GM23248 (cell line): ENCODE data around the gene CDK5.

Source experiments
- EZH2 ChIP-seq: fragments of 200-600 bp; sonication (generic); IDR thresholded peaks from 2 replicates; pipeline ENCODE4 v1.6.1; 2018; ENCODE audit warnings: antibody characterized with exemption, mild to moderate bottlenecking; ENCODE audit not compliant: insufficient read depth, poor library complexity, severe bottlenecking
- EZH2phosphoT487 ChIP-seq: fragments of 200-600 bp; sonication (generic); IDR thresholded peaks from 2 replicates; pipeline ENCODE4 v1.6.1; 2018; ENCODE audit warnings: antibody characterized with exemption, moderate library complexity, mild to moderate bottlenecking, low read depth; ENCODE audit not compliant: insufficient read depth

GRCh38 chr7:151025924-151026671 is 31.6 kb downstream of the CDK5 start:
- TF ChIP-seq EZH2 = no peak
- TF ChIP-seq EZH2phosphoT487 = no peak
